CD4-positive, alpha-beta T cell (primary cell): ENCODE measurements around the gene SYK. TPM values are rescaled to one million over a fixed set of nuclear protein-coding genes. Genes with fewer than 3 reads are reported as not detected.
"Not testable (repeated sequence)": the region's sequence is repeated elsewhere in the genome, so short reads cannot be mapped to it uniquely, and the experiment has no call there.

Experiments used
- ATAC-seq: fragments of 200-7000 bp; cut with Tn5 transposase; one replicate; pipeline ENCODE4 v1.10.0; 2022; ENCODE audit warnings: mild to moderate bottlenecking; ENCODE audit not compliant: poor library complexity
- CTCF ChIA-PET: fragments of 350-600 bp; sonication (Branson Sonifier 250); formaldehyde crosslinking; loops from one replicate; lab custom pipeline; 2021; ENCODE audit warnings: antibody characterized with exemption, inconsistent platforms; lab: Charles Lee
- POLR2A ChIA-PET: fragments of 350-600 bp; sonication (Branson Sonifier 250); formaldehyde crosslinking; loops from one replicate; lab custom pipeline; 2021; ENCODE audit warnings: antibody characterized with exemption, inconsistent platforms; lab: Charles Lee
- DNase-seq, 14 experiments: peaks; one replicate each; pipeline ENCODE4 v3.0.0-alpha.2; 2013 to 2020; ENCODE audit warnings: mixed read lengths in 2 of 14
- H3K27ac ChIP-seq, 2 donors: one replicate each; pipeline versions ENCODE4 v1.5.1 to v1.7.0; 2013; ENCODE audit warnings: low read length in 2 of 2, low read depth in 1 of 2, mild to moderate bottlenecking in 1 of 2
- H3K27me3 ChIP-seq, 2 experiments: 1 replicate in 1 of 2; 2 replicates in 1 of 2; pipeline versions ENCODE4 v1.6.1 to v1.7.0; 2013; ENCODE audit warnings: low read length in 2 of 2, control low read depth in 1 of 2, mild to moderate bottlenecking in 1 of 2, moderate library complexity in 1 of 2; ENCODE audit not compliant: insufficient read depth in 2 of 2, control insufficient read depth in 1 of 2
- H3K36me3 ChIP-seq: one replicate; pipeline ENCODE4 v1.6.1; 2013; ENCODE audit warnings: low read length, control low read depth; ENCODE audit not compliant: insufficient read depth
- H3K4me1 ChIP-seq: one replicate; pipeline ENCODE4 v1.6.1; 2013; ENCODE audit warnings: low read length, control low read depth; ENCODE audit not compliant: insufficient read depth
- H3K4me3 ChIP-seq: one replicate; pipeline ENCODE4 v1.5.1; 2013; ENCODE audit warnings: mild to moderate bottlenecking, low read length, moderate library complexity
- H3K9me3 ChIP-seq, 2 experiments: 1 replicate in 1 of 2; 2 replicates in 1 of 2; pipeline versions ENCODE4 v1.6.1 to v1.7.0; 2013; ENCODE audit warnings: low read length in 2 of 2, mild to moderate bottlenecking in 2 of 2, control low read depth in 1 of 2, moderate library complexity in 1 of 2; ENCODE audit not compliant: control insufficient read depth in 1 of 2, insufficient read depth in 1 of 2
- H3K27ac Mint-ChIP-seq: one replicate; pipeline ENCODE4 v1.8.0; 2020; ENCODE audit warnings: mixed read lengths
- H3K27me3 Mint-ChIP-seq: one replicate; pipeline ENCODE4 v1.8.0; 2021; ENCODE audit warnings: mixed read lengths
- H3K36me3 Mint-ChIP-seq: one replicate; pipeline ENCODE4 v1.8.0; 2021; ENCODE audit warnings: low read depth, mixed read lengths
- H3K4me1 Mint-ChIP-seq: one replicate; pipeline ENCODE4 v1.8.0; 2021; ENCODE audit warnings: low read depth, mixed read lengths
- H3K4me3 Mint-ChIP-seq: one replicate; pipeline ENCODE4 v1.8.0; 2020; ENCODE audit warnings: mild to moderate bottlenecking, mixed read lengths
- H3K9me3 Mint-ChIP-seq: one replicate; pipeline ENCODE4 v1.8.0; 2020; ENCODE audit warnings: mixed read lengths
- intact Hi-C, 2 experiments: fragments of 100-400 bp; cut with DNase I in 1 of 2; cut with micrococcal nuclease in 1 of 2; formaldehyde crosslinking; loops; one replicate each; pipeline versions ENCODE4 v1.15.1 to v1.9.0; 2023 to 2025; cut with DNase I, micrococcal nuclease
- total RNA-seq, 174 experiments: library from RNA in 2 of 174; stranded (reverse) in 2 of 174; gene quantifications; one replicate each; pipeline ENCODE4 v1.2.3 and lab custom pipeline; 2021 to 2026
- TF ChIP-seq, protein P1 (sequence below): fragments of 200-600 bp; IDR thresholded peaks from one replicate; pipeline ENCODE4 v1.8.0; 2022; ENCODE audit warnings: antibody characterized with exemption, mild to moderate bottlenecking

Gene SYK
- total RNA-seq, 2 experiments from 2014 or later, result 1.1 to 1.2 TPM

DNA sequence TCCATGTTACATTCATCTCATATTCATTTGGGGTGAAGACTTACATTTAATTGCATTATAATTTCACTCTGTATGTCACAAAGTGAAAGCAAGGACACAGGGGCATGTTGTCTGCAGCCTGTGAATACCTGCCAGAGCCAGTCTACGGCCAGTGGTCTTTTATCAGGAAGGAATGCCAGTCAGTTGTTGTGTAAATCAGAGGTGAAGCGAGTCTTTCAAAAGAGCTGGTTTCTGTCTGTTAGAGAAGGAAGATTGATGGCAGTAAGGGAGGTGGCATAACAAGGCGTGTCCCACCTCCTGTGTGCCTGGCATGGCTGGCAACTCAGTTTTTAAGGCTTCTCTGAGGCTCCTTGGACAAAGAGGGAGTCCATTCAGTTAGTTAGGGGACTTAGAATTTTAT is 18.1 kb upstream of the SYK start:
- H3K27me3 Mint-ChIP-seq, result peaks cover 6% of the 10 kb centered on the region
- Histone ChIP-seq H3K27ac (no peak overlapping the region), H3K4me1 (no peaks in the 10 kb centered on the region), H3K4me3 (no peak overlapping the region), H3K9me3 (no peaks in the 10 kb centered on the region), H3K36me3 (no peaks in the 10 kb centered on the region), H3K27me3 (peaks cover 0 to under 1% of the 10 kb centered on the region in 2 experiments)
- CTCF ChIA-PET, result no interaction called here
- no peaks in the 10 kb centered on the region for H3K4me1 Mint-ChIP-seq
- intact Hi-C loops, result no loop called here
- no peak overlapping the region for H3K27ac Mint-ChIP-seq
- no peak overlapping the region for H3K4me3 Mint-ChIP-seq
- no peaks in the 10 kb centered on the region for H3K36me3 Mint-ChIP-seq
- POLR2A ChIA-PET, result no interaction called here
- TF ChIP-seq, protein P1, sequence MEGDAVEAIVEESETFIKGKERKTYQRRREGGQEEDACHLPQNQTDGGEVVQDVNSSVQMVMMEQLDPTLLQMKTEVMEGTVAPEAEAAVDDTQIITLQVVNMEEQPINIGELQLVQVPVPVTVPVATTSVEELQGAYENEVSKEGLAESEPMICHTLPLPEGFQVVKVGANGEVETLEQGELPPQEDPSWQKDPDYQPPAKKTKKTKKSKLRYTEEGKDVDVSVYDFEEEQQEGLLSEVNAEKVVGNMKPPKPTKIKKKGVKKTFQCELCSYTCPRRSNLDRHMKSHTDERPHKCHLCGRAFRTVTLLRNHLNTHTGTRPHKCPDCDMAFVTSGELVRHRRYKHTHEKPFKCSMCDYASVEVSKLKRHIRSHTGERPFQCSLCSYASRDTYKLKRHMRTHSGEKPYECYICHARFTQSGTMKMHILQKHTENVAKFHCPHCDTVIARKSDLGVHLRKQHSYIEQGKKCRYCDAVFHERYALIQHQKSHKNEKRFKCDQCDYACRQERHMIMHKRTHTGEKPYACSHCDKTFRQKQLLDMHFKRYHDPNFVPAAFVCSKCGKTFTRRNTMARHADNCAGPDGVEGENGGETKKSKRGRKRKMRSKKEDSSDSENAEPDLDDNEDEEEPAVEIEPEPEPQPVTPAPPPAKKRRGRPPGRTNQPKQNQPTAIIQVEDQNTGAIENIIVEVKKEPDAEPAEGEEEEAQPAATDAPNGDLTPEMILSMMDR, result no peak
- H3K9me3 Mint-ChIP-seq, result no peaks in the 10 kb centered on the region
- ATAC-seq, result no peak
- no peak for DNase-seq

DNA sequence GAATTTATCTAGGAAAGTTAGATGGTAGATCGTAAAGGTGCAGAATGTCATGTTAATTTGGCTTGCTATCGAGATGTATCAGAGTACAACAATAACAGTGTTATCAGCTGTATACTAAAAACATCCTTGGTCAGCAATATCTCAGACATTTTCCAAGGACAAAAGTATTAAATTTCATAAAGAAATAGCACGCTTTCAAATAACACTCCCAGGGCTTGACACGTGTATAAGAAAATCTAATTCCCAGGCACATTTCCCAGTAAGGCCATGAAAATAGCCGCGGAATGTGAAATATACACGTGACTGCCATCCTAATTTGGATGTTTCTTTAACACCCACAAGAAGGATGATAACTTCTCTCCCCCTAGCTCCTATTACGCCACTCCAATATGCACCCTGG is 17.7 kb upstream of the SYK start:
- H3K36me3 Mint-ChIP-seq, result no peaks in the 10 kb centered on the region
- DNase-seq (no peak), ATAC-seq (no peak)
- Histone ChIP-seq H3K4me1 (no peaks in the 10 kb centered on the region), H3K9me3 (no peaks in the 10 kb centered on the region), H3K27ac (no peak overlapping the region), H3K36me3 (no peaks in the 10 kb centered on the region), H3K4me3 (no peak overlapping the region), H3K27me3 (peaks cover 0 to 5% of the 10 kb centered on the region in 2 experiments)
- peaks cover 10% of the 10 kb centered on the region for H3K27me3 Mint-ChIP-seq
- intact Hi-C loops, result no loop called here
- TF ChIP-seq, protein P1, result no peak
- H3K4me3 Mint-ChIP-seq, result no peak overlapping the region
- H3K4me1 Mint-ChIP-seq, result no peaks in the 10 kb centered on the region
- H3K9me3 Mint-ChIP-seq, result no peaks in the 10 kb centered on the region
- no peak overlapping the region for H3K27ac Mint-ChIP-seq
- ChIA-PET CTCF (no interaction called here), POLR2A (no interaction called here)

- DNase-seq (no peak), ATAC-seq (no peak)
- Mint-ChIP-seq H3K27ac (no peak overlapping the region), H3K4me1 (no peaks in the 10 kb centered on the region), H3K27me3 (peaks cover 22% of the 10 kb centered on the region), H3K4me3 (no peak overlapping the region), H3K36me3 (no peaks in the 10 kb centered on the region), H3K9me3 (no peaks in the 10 kb centered on the region)
- Histone ChIP-seq H3K27ac (no peak overlapping the region), H3K27me3 (peaks cover 0 to 5% of the 10 kb centered on the region in 2 experiments), H3K36me3 (no peaks in the 10 kb centered on the region), H3K4me1 (no peaks in the 10 kb centered on the region), H3K9me3 (no peaks in the 10 kb centered on the region), H3K4me3 (no peak overlapping the region)
- intact Hi-C loops, result no loop called here
- TF ChIP-seq, protein P1, result no peak
- ChIA-PET POLR2A (no interaction called here), CTCF (no interaction called here)
These were observed 13.7 kb upstream of the SYK start for GRCh38 chr9:90787771-90788460.

- H3K27me3 ChIP-seq, intact Hi-C loops, ATAC-seq, H3K9me3 Mint-ChIP-seq, H3K9me3 ChIP-seq, DNase-seq, H3K4me3 ChIP-seq, H3K36me3 Mint-ChIP-seq, H3K36me3 ChIP-seq, CTCF ChIA-PET, H3K27ac ChIP-seq, H3K4me3 Mint-ChIP-seq, H3K4me1 ChIP-seq, H3K4me1 Mint-ChIP-seq, H3K27ac Mint-ChIP-seq, POLR2A ChIA-PET: not testable (repeated sequence)
- H3K27me3 Mint-ChIP-seq, result peaks cover 22% of the 10 kb centered on the region
These were observed 13.1 kb upstream of the SYK start for GRCh38 chr9:90788527-90788926.
